HG02938 (cell line): Measurements from ENCODE around the gene GJD4.

Experiments
- ATAC-seq: cut with Tn5 transposase; IDR thresholded peaks from one replicate; pipeline ENCODE4 v1.9.1; 2021; ENCODE audit warnings: mild to moderate bottlenecking, moderate library complexity; ENCODE audit not compliant: unreplicated experiment

The GJD4 gene

GRCh38 chr10:35605191-35605590 lies at the start of gene GJD4:
Gene GJD4 (plus strand): TSS chr10:35605341. CDS start chr10:35605568, 227 bp downstream.
- no peak for ATAC-seq

- ATAC-seq = no peak
These were observed 48.9 kb upstream of the GJD4 start for GRCh38 chr10:35555962-35556930.

- ATAC-seq = no peak
These were observed 46.9 kb upstream of the GJD4 start for GRCh38 chr10:35558276-35558675.

- no peak for ATAC-seq
These were observed 45.7 kb upstream of the GJD4 start for GRCh38 chr10:35559416-35559815.

GRCh38 chr10:35561715-35562114 lies 43.4 kb upstream of the GJD4 start:
- ATAC-seq = no peak

GRCh38 chr10:35562427-35562826 lies 42.7 kb upstream of the GJD4 start:
- no peak for ATAC-seq

GRCh38 chr10:35563261-35563891 lies 41.8 kb upstream of the GJD4 start:
- ATAC-seq = peak; percentile 40

GRCh38 chr10:35564341-35564968 lies 40.7 kb upstream of the GJD4 start:
- no peak for ATAC-seq

- no peak for ATAC-seq
These were observed 39.5 kb upstream of the GJD4 start for GRCh38 chr10:35565602-35566081.

- ATAC-seq = no peak
These were observed 37.2 kb upstream of the GJD4 start for GRCh38 chr10:35567951-35568350.

GRCh38 chr10:35568483-35569015 lies 36.6 kb upstream of the GJD4 start:
- no peak for ATAC-seq

- no peak for ATAC-seq
These were observed 35.9 kb upstream of the GJD4 start for GRCh38 chr10:35569111-35569707.

GRCh38 chr10:35569836-35570235 lies 35.3 kb upstream of the GJD4 start:
- no peak for ATAC-seq

- no peak for ATAC-seq
These were observed 34.7 kb upstream of the GJD4 start for GRCh38 chr10:35570397-35570796.

GRCh38 chr10:35572583-35572982 lies 32.6 kb upstream of the GJD4 start:
- ATAC-seq = no peak

GRCh38 chr10:35573796-35574195 lies 31.3 kb upstream of the GJD4 start:
- ATAC-seq = no peak

- ATAC-seq = no peak
These were observed 30.2 kb upstream of the GJD4 start for GRCh38 chr10:35574924-35575352.

GRCh38 chr10:35575640-35576039 lies 29.5 kb upstream of the GJD4 start:
- ATAC-seq = no peak

- no peak for ATAC-seq
These were observed 28.4 kb upstream of the GJD4 start for GRCh38 chr10:35576730-35577129.

GRCh38 chr10:35577926-35578617 lies 27.1 kb upstream of the GJD4 start:
- ATAC-seq = no peak
